NT2/D1 (cell line): ENCODE results near the gene SSU72.
"Not testable (repeated sequence)": the region's sequence is repeated elsewhere in the genome, so short reads cannot be mapped to it uniquely, and the experiment has no call there.

ENCODE experiments used
- YY1 ChIP-seq: IDR thresholded peaks from 2 replicates; pipeline ENCODE4 v1.6.1; 2011; ENCODE audit not compliant: insufficient read length, insufficient read depth
- ZNF274 ChIP-seq: IDR thresholded peaks from 2 replicates; pipeline ENCODE4 v1.6.1; 2011; ENCODE audit warnings: mild to moderate bottlenecking, low read depth, low read length

GRCh38 chr1:1512425-1512824 is 62.2 kb downstream of the SSU72 start:
- TF ChIP-seq ZNF274, YY1: not testable (repeated sequence)
